ENCODE measurements around the gene SPHK1.
A peak's percentile ranks its signal among the peaks of the same experiment; 100 is the strongest.

SPHK1 gene

DNA sequence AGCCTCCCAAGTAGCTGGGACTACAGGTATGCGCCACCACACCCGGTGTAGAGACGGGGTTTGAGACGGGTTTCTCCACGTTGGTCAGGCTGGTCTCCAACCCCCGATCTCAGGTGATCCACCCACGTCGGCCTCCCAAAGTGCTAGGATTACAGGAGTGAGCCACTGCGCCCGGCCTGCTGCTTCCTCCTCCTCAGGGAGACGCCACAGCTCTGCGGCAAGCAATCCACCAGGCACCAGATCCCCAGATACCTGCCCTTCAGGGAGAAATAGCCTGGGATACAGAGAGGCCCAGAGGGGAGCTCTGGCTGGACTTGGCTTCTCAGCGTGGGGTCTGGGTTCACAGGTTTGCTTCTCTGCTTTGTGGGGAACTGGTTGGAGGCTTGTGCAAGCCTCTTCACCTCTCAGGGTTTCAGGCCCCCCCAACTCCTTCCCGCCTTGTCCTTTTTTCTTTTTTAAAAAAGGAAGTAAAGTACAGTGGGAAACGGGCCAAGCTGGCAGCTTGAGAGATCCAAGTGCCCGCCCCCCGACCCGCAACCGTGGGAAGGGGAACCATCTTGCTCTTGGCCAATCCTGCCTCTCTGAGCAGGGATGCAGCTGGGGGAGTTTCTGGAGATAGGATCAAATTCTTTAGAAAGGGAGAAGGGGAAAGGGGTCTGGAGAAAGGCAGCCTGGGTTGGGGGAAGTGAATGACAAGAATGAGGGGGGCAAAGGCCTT lies 2.6 kb upstream of the SPHK1 start:
- H3K27ac ChIP-seq, result no peak overlapping the region
- no peak for DNase-seq
- TF ChIP-seq, protein P1, sequence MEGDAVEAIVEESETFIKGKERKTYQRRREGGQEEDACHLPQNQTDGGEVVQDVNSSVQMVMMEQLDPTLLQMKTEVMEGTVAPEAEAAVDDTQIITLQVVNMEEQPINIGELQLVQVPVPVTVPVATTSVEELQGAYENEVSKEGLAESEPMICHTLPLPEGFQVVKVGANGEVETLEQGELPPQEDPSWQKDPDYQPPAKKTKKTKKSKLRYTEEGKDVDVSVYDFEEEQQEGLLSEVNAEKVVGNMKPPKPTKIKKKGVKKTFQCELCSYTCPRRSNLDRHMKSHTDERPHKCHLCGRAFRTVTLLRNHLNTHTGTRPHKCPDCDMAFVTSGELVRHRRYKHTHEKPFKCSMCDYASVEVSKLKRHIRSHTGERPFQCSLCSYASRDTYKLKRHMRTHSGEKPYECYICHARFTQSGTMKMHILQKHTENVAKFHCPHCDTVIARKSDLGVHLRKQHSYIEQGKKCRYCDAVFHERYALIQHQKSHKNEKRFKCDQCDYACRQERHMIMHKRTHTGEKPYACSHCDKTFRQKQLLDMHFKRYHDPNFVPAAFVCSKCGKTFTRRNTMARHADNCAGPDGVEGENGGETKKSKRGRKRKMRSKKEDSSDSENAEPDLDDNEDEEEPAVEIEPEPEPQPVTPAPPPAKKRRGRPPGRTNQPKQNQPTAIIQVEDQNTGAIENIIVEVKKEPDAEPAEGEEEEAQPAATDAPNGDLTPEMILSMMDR (IDR thresholded peaks at IDR 0.05; ENCODE audit: low read depth, low read length), result no peak
- H3K4me3 ChIP-seq (ENCODE audit: low read depth, low read length), result no peak overlapping the region
- no peaks in the 10 kb centered on the region for H3K36me3 ChIP-seq
- H3K27me3 ChIP-seq (ENCODE audit: insufficient read depth, low read depth, severe bottlenecking), result peaks cover 14% of the 10 kb centered on the region
- no peaks in the 10 kb centered on the region for H3K9me3 ChIP-seq (ENCODE audit: severe bottlenecking)

DNA sequence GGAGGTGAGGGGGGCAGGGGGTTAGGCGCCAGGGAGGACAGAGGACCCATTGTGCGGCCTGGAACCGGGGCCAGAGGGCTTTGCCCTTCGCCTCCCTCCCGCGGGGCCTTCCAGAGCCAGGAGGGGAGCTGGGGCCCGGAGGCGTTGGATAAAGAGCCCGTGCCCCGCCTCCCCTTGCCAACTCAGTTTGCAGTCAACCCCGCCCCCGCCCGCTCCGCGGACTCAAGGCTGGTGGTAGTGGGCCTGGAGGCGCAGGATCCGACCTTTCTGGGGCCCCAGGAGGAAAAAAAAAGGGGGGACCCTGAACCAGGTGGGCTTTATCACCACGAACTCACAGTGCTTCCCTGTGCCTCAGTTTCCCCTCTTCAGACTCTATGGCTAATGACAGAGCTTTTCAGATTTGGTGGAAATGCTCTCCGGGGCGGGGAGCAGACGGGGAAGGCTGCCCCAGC lies 2.0 kb upstream of the SPHK1 start:
- peak overlapping the region; percentile 74 for H3K4me3 ChIP-seq (ENCODE audit: low read depth, low read length)
- no peaks in the 10 kb centered on the region for H3K36me3 ChIP-seq
- TF ChIP-seq, protein P1 (IDR thresholded peaks at IDR 0.05; ENCODE audit: low read depth, low read length), result no peak
- peak; percentile 58 for DNase-seq
- H3K9me3 ChIP-seq (ENCODE audit: severe bottlenecking), result no peaks in the 10 kb centered on the region
- H3K27ac ChIP-seq, result no peak overlapping the region
- peaks cover 14% of the 10 kb centered on the region for H3K27me3 ChIP-seq (ENCODE audit: insufficient read depth, low read depth, severe bottlenecking)

GRCh38 chr17:76382803-76383545 lies 1.4 kb upstream of the SPHK1 start:
- Histone ChIP-seq H3K27ac (no peak overlapping the region), H3K9me3 (ENCODE audit: severe bottlenecking) (no peaks in the 10 kb centered on the region), H3K4me3 (ENCODE audit: low read depth, low read length) (peak overlapping the region; percentile 74), H3K27me3 (ENCODE audit: insufficient read depth, low read depth, severe bottlenecking) (peaks cover 14% of the 10 kb centered on the region), H3K36me3 (peaks cover 1% of the 10 kb centered on the region; the same call in 1 of the 2 replicates)
- TF ChIP-seq, protein P1 (IDR thresholded peaks at IDR 0.05; ENCODE audit: low read depth, low read length), result no peak
- DNase-seq, result peak; percentile 65

DNA sequence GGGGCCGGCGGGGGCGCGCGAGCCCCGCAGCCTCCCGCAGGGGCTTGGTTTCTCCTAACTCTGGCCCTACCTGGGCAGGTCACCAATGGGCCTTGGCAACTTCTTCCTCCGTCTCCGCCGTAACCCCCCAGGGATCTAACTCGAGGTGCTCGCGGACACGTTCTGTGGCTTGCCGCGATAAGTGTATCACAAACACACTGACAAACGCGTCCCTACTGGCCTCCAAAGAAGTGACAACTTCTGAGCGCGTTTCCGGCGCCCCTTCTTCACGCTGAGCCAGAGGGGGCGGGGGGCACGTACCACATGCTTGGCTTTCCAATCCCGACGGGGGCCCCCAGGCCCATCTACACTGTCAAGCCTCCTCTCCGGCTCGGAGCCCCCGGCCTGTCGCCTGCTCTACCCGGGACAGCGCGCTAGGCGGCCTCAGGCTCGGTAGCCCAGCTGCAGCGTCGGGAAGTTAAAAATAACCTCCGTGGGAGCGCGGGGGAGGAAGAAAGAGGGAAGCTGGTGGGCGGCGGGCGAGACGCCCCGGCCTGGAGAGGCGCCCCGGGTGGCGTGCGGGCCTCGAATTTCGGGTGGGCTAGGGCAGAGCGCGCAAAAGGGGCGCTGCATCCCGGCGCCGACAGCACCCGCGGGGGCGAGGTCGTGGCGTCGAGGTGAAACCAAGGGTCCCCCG lies 725 bp upstream of the SPHK1 start:
- Histone ChIP-seq H3K4me3 (ENCODE audit: low read depth, low read length) (peak overlapping the region; percentile 74), H3K27ac (peak overlapping the region; percentile 7), H3K27me3 (ENCODE audit: insufficient read depth, low read depth, severe bottlenecking) (peaks cover 14% of the 10 kb centered on the region), H3K36me3 (peaks cover 5% of the 10 kb centered on the region), H3K9me3 (ENCODE audit: severe bottlenecking) (no peaks in the 10 kb centered on the region)
- TF ChIP-seq, protein P1 (IDR thresholded peaks at IDR 0.05; ENCODE audit: low read depth, low read length), result peak; percentile 19; the same call in 1 of the 2 replicates
- peak; percentile 66 for DNase-seq

GRCh38 chr17:76384987-76385891 lies 830 bp downstream of the SPHK1 start:
- DNase-seq, result peak; percentile 33
- peak overlapping the region; percentile 74 for H3K4me3 ChIP-seq (ENCODE audit: low read depth, low read length)
- H3K27ac ChIP-seq, result no peak overlapping the region
- H3K27me3 ChIP-seq (ENCODE audit: insufficient read depth, low read depth, severe bottlenecking), result peaks cover 14% of the 10 kb centered on the region
- H3K9me3 ChIP-seq (ENCODE audit: severe bottlenecking), result no peaks in the 10 kb centered on the region
- H3K36me3 ChIP-seq, result peaks cover 13% of the 10 kb centered on the region
- TF ChIP-seq, protein P1 (IDR thresholded peaks at IDR 0.05; ENCODE audit: low read depth, low read length), result no peak
